Stimulated activated memory B cell treated with anti-CD40 and anti-IgM and Interleukin-4, amounts not matched to agents 10 μg/mL and 1 μg/mL and 100 μg/mL, for 72 hours (primary cell): ENCODE results near the gene CDH4.

Experiments used
- ATAC-seq: fragments of 150-1000 bp; cut with Tn5 transposase; 2 replicates; pipeline ENCODE4 v1.10.0; 2021
- H3K27ac Mint-ChIP-seq: one replicate; pipeline ENCODE4 v1.8.0; 2022; ENCODE audit warnings: mild to moderate bottlenecking, mixed read lengths
- H3K27me3 Mint-ChIP-seq: one replicate; pipeline ENCODE4 v1.8.0; 2022; ENCODE audit warnings: mixed read lengths
- H3K36me3 Mint-ChIP-seq: one replicate; pipeline ENCODE4 v1.8.0; 2022; ENCODE audit warnings: mixed read lengths
- H3K4me1 Mint-ChIP-seq: one replicate; pipeline ENCODE4 v1.8.0; 2022; ENCODE audit warnings: mixed read lengths
- H3K4me3 Mint-ChIP-seq: one replicate; pipeline ENCODE4 v1.8.0; 2022; ENCODE audit warnings: mild to moderate bottlenecking, moderate library complexity, mixed read lengths
- H3K9me3 Mint-ChIP-seq: one replicate; pipeline ENCODE4 v1.8.0; 2022; ENCODE audit warnings: mixed read lengths

CDH4 gene

GRCh38 chr20:61657721-61658377 lies 405.8 kb downstream of the CDH4 start:
- Mint-ChIP-seq H3K27me3 (peaks cover 9% of the 10 kb centered on the region), H3K9me3 (no peaks in the 10 kb centered on the region), H3K27ac (no peak overlapping the region), H3K36me3 (no peaks in the 10 kb centered on the region), H3K4me1 (no peaks in the 10 kb centered on the region), H3K4me3 (no peak overlapping the region)
- ATAC-seq: no peak

- no peak for ATAC-seq
- Mint-ChIP-seq H3K9me3 (no peaks in the 10 kb centered on the region), H3K4me3 (no peak overlapping the region), H3K27ac (no peak overlapping the region), H3K4me1 (no peaks in the 10 kb centered on the region), H3K27me3 (peaks cover 9% of the 10 kb centered on the region), H3K36me3 (no peaks in the 10 kb centered on the region)
Measured at GRCh38 chr20:61658563-61658962, 406.5 kb downstream of the CDH4 start.

GRCh38 chr20:61659246-61659993 lies 407.4 kb downstream of the CDH4 start:
- no peak overlapping the region for H3K27ac Mint-ChIP-seq
- no peak overlapping the region for H3K4me3 Mint-ChIP-seq
- H3K4me1 Mint-ChIP-seq: no peaks in the 10 kb centered on the region
- no peak for ATAC-seq
- no peaks in the 10 kb centered on the region for H3K9me3 Mint-ChIP-seq
- H3K27me3 Mint-ChIP-seq: peaks cover 9% of the 10 kb centered on the region
- H3K36me3 Mint-ChIP-seq: no peaks in the 10 kb centered on the region

GRCh38 chr20:61659994-61660346 lies 407.9 kb downstream of the CDH4 start:
- no peaks in the 10 kb centered on the region for H3K36me3 Mint-ChIP-seq
- H3K4me3 Mint-ChIP-seq: no peak overlapping the region

GRCh38 chr20:61660559-61660958 lies 408.5 kb downstream of the CDH4 start:
- no peak for ATAC-seq

More at GRCh38 chr20:61659994-61660346, 407.9 kb downstream of the CDH4 start:
- no peaks in the 10 kb centered on the region for H3K4me1 Mint-ChIP-seq
- H3K27ac Mint-ChIP-seq: no peak overlapping the region
- H3K9me3 Mint-ChIP-seq: no peaks in the 10 kb centered on the region
- H3K27me3 Mint-ChIP-seq: peaks cover 9% of the 10 kb centered on the region
- no peak for ATAC-seq

GRCh38 chr20:61661025-61661424 lies 409.0 kb downstream of the CDH4 start:
- H3K27me3 Mint-ChIP-seq: peaks cover 9% of the 10 kb centered on the region
- H3K9me3 Mint-ChIP-seq: no peaks in the 10 kb centered on the region
- H3K4me1 Mint-ChIP-seq: no peaks in the 10 kb centered on the region
- no peak overlapping the region for H3K4me3 Mint-ChIP-seq
- H3K27ac Mint-ChIP-seq: no peak overlapping the region
- no peak for ATAC-seq
- H3K36me3 Mint-ChIP-seq: no peaks in the 10 kb centered on the region

More at GRCh38 chr20:61660559-61660958, 408.5 kb downstream of the CDH4 start:
- peaks cover 9% of the 10 kb centered on the region for H3K27me3 Mint-ChIP-seq
- no peaks in the 10 kb centered on the region for H3K9me3 Mint-ChIP-seq
- no peaks in the 10 kb centered on the region for H3K36me3 Mint-ChIP-seq
- H3K27ac Mint-ChIP-seq: no peak overlapping the region
- no peak overlapping the region for H3K4me3 Mint-ChIP-seq
- no peaks in the 10 kb centered on the region for H3K4me1 Mint-ChIP-seq

GRCh38 chr20:61661583-61661982 lies 409.5 kb downstream of the CDH4 start:
- peaks cover 9% of the 10 kb centered on the region for H3K27me3 Mint-ChIP-seq
- H3K27ac Mint-ChIP-seq: no peak overlapping the region

GRCh38 chr20:61662226-61662967 lies 410.3 kb downstream of the CDH4 start:
- H3K9me3 Mint-ChIP-seq: no peaks in the 10 kb centered on the region
- no peaks in the 10 kb centered on the region for H3K36me3 Mint-ChIP-seq
- H3K4me1 Mint-ChIP-seq: no peaks in the 10 kb centered on the region
- H3K4me3 Mint-ChIP-seq: no peak overlapping the region
- ATAC-seq: no peak
- no peak overlapping the region for H3K27ac Mint-ChIP-seq
- H3K27me3 Mint-ChIP-seq: peaks cover 9% of the 10 kb centered on the region

More at GRCh38 chr20:61661583-61661982, 409.5 kb downstream of the CDH4 start:
- Mint-ChIP-seq H3K9me3 (no peaks in the 10 kb centered on the region), H3K4me3 (no peak overlapping the region), H3K36me3 (no peaks in the 10 kb centered on the region), H3K4me1 (no peaks in the 10 kb centered on the region)
- no peak for ATAC-seq

GRCh38 chr20:61662968-61663331 lies 410.9 kb downstream of the CDH4 start:
- Mint-ChIP-seq H3K27me3 (peaks cover 5% of the 10 kb centered on the region), H3K4me1 (no peaks in the 10 kb centered on the region), H3K4me3 (no peak overlapping the region), H3K9me3 (no peaks in the 10 kb centered on the region), H3K36me3 (no peaks in the 10 kb centered on the region), H3K27ac (no peak overlapping the region)
- ATAC-seq: no peak

GRCh38 chr20:61663521-61664425 lies 411.7 kb downstream of the CDH4 start:
- ATAC-seq: no peak
- Mint-ChIP-seq H3K27me3 (no peaks in the 10 kb centered on the region), H3K4me3 (no peak overlapping the region), H3K36me3 (no peaks in the 10 kb centered on the region), H3K27ac (no peak overlapping the region), H3K4me1 (no peaks in the 10 kb centered on the region), H3K9me3 (no peaks in the 10 kb centered on the region)

- Mint-ChIP-seq H3K4me1 (no peaks in the 10 kb centered on the region), H3K27me3 (no peaks in the 10 kb centered on the region), H3K36me3 (no peaks in the 10 kb centered on the region), H3K4me3 (no peak overlapping the region), H3K27ac (no peak overlapping the region), H3K9me3 (no peaks in the 10 kb centered on the region)
- ATAC-seq: no peak
Measured at GRCh38 chr20:61664556-61665320, 412.7 kb downstream of the CDH4 start.

GRCh38 chr20:61665528-61666470 lies 413.7 kb downstream of the CDH4 start:
- Mint-ChIP-seq H3K4me1 (no peaks in the 10 kb centered on the region), H3K9me3 (no peaks in the 10 kb centered on the region), H3K27ac (no peak overlapping the region), H3K27me3 (no peaks in the 10 kb centered on the region), H3K4me3 (no peak overlapping the region), H3K36me3 (no peaks in the 10 kb centered on the region)
- no peak for ATAC-seq

GRCh38 chr20:61666471-61666832 lies 414.4 kb downstream of the CDH4 start:
- Mint-ChIP-seq H3K27ac (no peak overlapping the region), H3K4me3 (no peak overlapping the region), H3K27me3 (no peaks in the 10 kb centered on the region), H3K36me3 (no peaks in the 10 kb centered on the region), H3K4me1 (no peaks in the 10 kb centered on the region), H3K9me3 (peaks cover 3% of the 10 kb centered on the region)
- no peak for ATAC-seq
